Psoas muscle (tissue), 8 donors: ENCODE results near the gene PCF11. TPM values are rescaled to one million over a fixed set of nuclear protein-coding genes. Genes with fewer than 3 reads are reported as not detected.
"Not testable (repeated sequence)": the region's sequence is repeated elsewhere in the genome, so short reads cannot be mapped to it uniquely, and the experiment has no call there.

ENCODE experiments used
- ATAC-seq, 4 donors: fragments of 200-7000 bp; cut with Tn5 transposase; one replicate each; pipeline ENCODE4 v1.9.1; 2020; ENCODE audit warnings: moderate library complexity in 3 of 4, mild to moderate bottlenecking in 2 of 4
- DNase-seq, 2 donors: peaks; one replicate each; pipeline ENCODE4 v3.0.0-alpha.2; 2020
- H3K27ac ChIP-seq: fragments of 200-600 bp; one replicate; pipeline ENCODE4 v1.8.0; 2022
- H3K27me3 ChIP-seq, 3 donors: fragments of 200-600 bp in 1 of 3; one replicate each; pipeline versions ENCODE4 v1.6.1 to v1.8.0; 2013 to 2022; ENCODE audit warnings: low read length in 2 of 3, mild to moderate bottlenecking in 2 of 3, moderate library complexity in 1 of 3; ENCODE audit not compliant: insufficient read depth in 3 of 3
- H3K36me3 ChIP-seq, 2 donors: fragments of 200-600 bp in 1 of 2; one replicate each; pipeline versions ENCODE4 v1.6.1 to v1.8.0; 2013 to 2022; ENCODE audit warnings: low read depth in 1 of 2, mild to moderate bottlenecking in 1 of 2, moderate library complexity in 1 of 2; ENCODE audit not compliant: insufficient read depth in 1 of 2
- H3K4me1 ChIP-seq: fragments of 200-600 bp; one replicate; pipeline ENCODE4 v1.8.0; 2022
- H3K4me3 ChIP-seq: fragments of 200-600 bp; one replicate; pipeline ENCODE4 v1.8.0; 2022; ENCODE audit warnings: mild to moderate bottlenecking
- H3K9me3 ChIP-seq: fragments of 200-600 bp; one replicate; pipeline ENCODE4 v1.8.0; 2022
- WGBS, 3 donors: extraction: QIAGEN DNeasy Blood & Tissue Kit; methylation state at CpG; one replicate each; pipeline versions ENCODE4 v1.1.6 to v1.1.7; 2013; 5-methylcytosine and 5-hydroxymethylcytosine counted together
- intact Hi-C, 2 donors: fragments of 100-400 bp; cut with DNase I; formaldehyde crosslinking; loops; one replicate each; pipeline versions ENCODE4 v1.11.0 to v1.14.2; 2022
- polyA plus RNA-seq, 3 donors: library from polyadenylated mRNA; stranded (reverse); fragments of 200-250 nt; gene quantifications; one replicate each; pipeline ENCODE4 v1.2.3, GENCODE V29; 2013
- total RNA-seq, 4 donors: library from RNA; stranded (reverse); fragmentation: NEBNext Ultra II Directional in 2 of 4; extraction: Animal tissue kit (Norgen Biotek cat#: 25700) in 2 of 4; gene quantifications; one replicate each; pipeline versions ENCODE4 v1.2.1 to v1.2.4, GENCODE V29; 2021 to 2023
- TF ChIP-seq, protein P1 (sequence below): fragments of 200-600 bp; IDR thresholded peaks from one replicate; pipeline ENCODE4 v1.8.0; 2022; ENCODE audit warnings: antibody characterized with exemption
- donor health status: healthy with polysubstance abuse.
- donor health status: DM: no; HTN: no; CAD: no; lungs with moderate emphysema.
- donor health status: Bipolar disorder and iron deficiency.
- donor health status: healthy.
- donor health status: DM: yes; HTN: yes; CAD: no.
- donor health status: DM: no; HTN: no; CAD: no.
- donor health status: DM: no; HTN: no; CAD: no.
- donor health status: DM: yes; HTN: yes; CAD: no.

Gene PCF11
- total and polyA plus RNA-seq, 7 donors, result 19.2 to 57.4 (median 31.4) TPM

DNA sequence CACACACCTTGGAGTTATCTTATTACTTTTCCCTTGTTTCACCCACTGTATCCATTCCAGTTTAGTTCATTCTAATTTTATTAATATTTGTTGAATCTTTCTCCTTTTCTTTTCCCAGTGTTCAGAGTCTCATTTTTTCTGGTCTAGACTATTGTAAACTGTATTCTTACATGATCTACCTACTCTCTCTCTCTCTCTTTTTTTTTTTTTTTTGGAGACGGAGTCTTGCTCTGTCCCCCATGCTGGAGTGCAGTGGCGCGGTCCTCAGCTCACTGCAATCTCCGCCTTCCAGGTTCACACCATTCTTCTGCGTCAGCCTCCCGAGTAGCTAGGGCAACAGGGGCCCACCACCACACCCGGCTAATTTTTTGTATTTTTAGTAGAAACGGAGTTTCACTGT, 38.7 kb downstream of the PCF11 start:
- no peak for ATAC-seq
- H3K27ac ChIP-seq, result no peak overlapping the region
- 92 to 98% (median 97%) methylated on average over 8 of the region's 8 CpGs for WGBS, 3 donors
- peak overlapping the region; percentile 86 for H3K4me3 ChIP-seq
- no peaks in the 10 kb centered on the region for H3K9me3 ChIP-seq
- intact Hi-C loops, result no loop called here
- peaks cover 22% of the 10 kb centered on the region for H3K4me1 ChIP-seq
- peaks cover 3 to 41% of the 10 kb centered on the region in 2 donors for H3K36me3 ChIP-seq
- TF ChIP-seq, protein P1, sequence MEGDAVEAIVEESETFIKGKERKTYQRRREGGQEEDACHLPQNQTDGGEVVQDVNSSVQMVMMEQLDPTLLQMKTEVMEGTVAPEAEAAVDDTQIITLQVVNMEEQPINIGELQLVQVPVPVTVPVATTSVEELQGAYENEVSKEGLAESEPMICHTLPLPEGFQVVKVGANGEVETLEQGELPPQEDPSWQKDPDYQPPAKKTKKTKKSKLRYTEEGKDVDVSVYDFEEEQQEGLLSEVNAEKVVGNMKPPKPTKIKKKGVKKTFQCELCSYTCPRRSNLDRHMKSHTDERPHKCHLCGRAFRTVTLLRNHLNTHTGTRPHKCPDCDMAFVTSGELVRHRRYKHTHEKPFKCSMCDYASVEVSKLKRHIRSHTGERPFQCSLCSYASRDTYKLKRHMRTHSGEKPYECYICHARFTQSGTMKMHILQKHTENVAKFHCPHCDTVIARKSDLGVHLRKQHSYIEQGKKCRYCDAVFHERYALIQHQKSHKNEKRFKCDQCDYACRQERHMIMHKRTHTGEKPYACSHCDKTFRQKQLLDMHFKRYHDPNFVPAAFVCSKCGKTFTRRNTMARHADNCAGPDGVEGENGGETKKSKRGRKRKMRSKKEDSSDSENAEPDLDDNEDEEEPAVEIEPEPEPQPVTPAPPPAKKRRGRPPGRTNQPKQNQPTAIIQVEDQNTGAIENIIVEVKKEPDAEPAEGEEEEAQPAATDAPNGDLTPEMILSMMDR, result no peak
- H3K27me3 ChIP-seq, result no peaks in the 10 kb centered on the region
- DNase-seq, result no peak

DNA sequence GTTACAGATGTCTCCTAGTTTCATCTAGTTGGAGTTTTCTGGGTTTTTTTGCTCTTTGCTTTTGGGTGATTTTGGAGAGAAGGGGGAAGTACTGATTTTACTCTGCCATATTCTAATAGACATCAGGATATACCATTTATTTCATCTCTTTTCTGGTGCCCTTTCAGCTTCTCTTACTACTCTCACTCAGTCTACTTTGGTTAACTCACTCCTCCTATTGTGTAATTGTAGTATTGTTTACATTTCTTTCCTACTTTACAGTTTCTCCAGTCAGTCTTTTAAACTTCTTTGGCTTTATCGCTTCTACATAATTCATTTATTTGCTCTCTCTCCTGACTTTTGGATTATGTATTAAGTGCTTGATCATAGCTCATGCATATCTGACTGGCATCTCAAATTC, 43.1 kb downstream of the PCF11 start:
- TF ChIP-seq, protein P1, result no peak
- ATAC-seq (no peak), DNase-seq (no peak)
- no peaks in the 10 kb centered on the region for H3K27me3 ChIP-seq
- H3K9me3 ChIP-seq, result no peaks in the 10 kb centered on the region
- no peak overlapping the region for H3K27ac ChIP-seq
- H3K4me3 ChIP-seq, result no peak overlapping the region
- H3K36me3 ChIP-seq, result peaks cover 0 to 20% of the 10 kb centered on the region in 2 donors
- intact Hi-C loops, result no loop called here
- WGBS, 3 donors, result 100% methylated on average over 1 of the region's 1 CpG
- peaks cover 6% of the 10 kb centered on the region for H3K4me1 ChIP-seq

DNA sequence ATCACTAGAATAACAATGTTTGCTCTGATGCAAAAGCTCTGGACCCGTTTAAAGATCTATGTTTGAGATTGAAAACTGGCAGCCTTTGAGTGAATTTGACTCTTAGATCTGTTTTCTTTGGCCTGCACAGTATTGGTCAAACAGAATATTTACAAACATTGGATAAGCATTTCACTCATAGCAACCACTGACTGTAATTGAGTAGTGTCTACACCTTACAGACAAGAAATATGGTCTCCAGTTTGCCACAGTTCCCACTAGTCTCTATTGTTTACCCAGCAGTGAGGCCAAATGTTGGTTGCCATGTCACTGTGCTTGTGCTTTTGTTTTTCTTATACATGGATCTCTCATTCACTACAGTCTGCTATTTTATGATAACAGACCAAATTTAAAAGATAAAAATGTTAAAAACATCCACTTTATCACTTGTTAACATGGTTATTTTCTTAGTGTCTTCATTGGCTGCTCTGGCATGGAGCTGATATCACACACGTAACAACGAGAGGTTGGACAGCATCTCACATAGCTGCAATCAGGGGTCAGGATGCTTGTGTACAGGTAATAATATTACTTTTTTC, 48.8 kb downstream of the PCF11 start:
- Histone ChIP-seq H3K36me3 (peaks cover 0 to 20% of the 10 kb centered on the region in 2 donors), H3K27ac (no peak overlapping the region), H3K27me3 (no peaks in the 10 kb centered on the region), H3K9me3 (no peaks in the 10 kb centered on the region), H3K4me3 (no peak overlapping the region), H3K4me1 (no peaks in the 10 kb centered on the region)
- intact Hi-C loops, result no loop called here
- TF ChIP-seq, protein P1, result no peak
- WGBS, 3 donors, result 91 to 96% (median 92%) methylated on average over 3 of the region's 3 CpGs
- DNase-seq (no peak), ATAC-seq (no peak)

DNA sequence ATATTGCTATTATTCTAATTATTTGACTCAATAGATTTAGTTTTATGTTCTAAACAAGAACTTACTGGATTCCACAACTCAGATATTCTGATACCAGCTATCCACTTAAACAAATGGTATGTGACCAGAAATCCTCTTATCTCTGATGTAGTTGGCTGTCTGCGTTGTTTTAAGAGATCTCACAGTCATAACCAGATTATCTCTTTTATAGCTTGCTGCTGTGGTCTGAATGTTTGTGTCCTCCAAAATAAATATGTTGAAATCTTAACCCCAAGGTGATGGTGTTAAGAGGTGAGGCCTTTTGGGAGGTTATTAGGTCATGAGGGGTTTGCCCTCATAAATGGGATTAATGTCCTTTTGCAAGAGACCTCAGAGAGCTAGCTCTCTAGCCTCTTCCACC, 49.3 kb downstream of the PCF11 start:
- Histone ChIP-seq H3K9me3 (no peaks in the 10 kb centered on the region), H3K4me1 (no peaks in the 10 kb centered on the region), H3K4me3 (no peak overlapping the region), H3K27me3 (no peaks in the 10 kb centered on the region), H3K36me3 (peaks cover 0 to 24% of the 10 kb centered on the region in 2 donors), H3K27ac (no peak overlapping the region)
- intact Hi-C loops, result no loop called here
- DNase-seq, result no peak
- no peak for ATAC-seq
- TF ChIP-seq, protein P1, result no peak
- WGBS, 3 donors, result 87 to 94% (median 90%) methylated on average over 1 of the region's 1 CpG

DNA sequence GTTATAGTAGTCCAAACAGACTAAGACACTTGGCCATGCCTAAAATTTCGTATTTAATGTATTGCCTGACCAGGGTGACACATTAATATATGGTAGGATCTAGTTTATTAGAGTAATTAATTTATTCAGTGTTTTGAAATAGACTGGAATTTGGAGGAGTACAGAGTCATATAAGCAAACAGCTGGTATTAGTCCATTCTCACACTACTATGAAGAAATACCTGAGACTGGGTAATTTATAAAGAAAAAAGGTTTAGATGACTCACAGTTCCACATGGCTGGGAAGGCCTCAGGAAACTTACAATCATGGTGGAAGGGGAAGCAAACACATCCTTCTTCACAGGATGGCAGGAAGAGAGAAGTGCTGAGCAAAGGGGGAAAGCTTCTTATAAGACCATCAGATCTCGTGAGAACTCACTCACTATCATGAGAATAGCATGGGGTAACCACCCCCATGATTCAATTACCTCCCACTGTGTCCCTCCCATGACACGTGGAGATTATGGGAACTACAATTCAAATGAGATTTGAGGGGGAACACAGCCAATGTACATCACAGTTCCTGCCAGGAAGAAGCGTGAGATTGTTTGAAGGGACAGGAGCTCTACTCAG, 49.9 kb downstream of the PCF11 start:
- H3K9me3 ChIP-seq, intact Hi-C loops, H3K27me3 ChIP-seq, H3K4me3 ChIP-seq, DNase-seq, H3K27ac ChIP-seq, ATAC-seq, H3K4me1 ChIP-seq: not testable (repeated sequence)
- WGBS, 3 donors, result 47 to 67% (median 63%) methylated on average over 4 of the region's 4 CpGs
- H3K36me3 ChIP-seq, result peaks cover 0 to 26% of the 10 kb centered on the region in 2 donors
